ENCODE results near the gene XPC. TPM values are rescaled to one million over a fixed set of nuclear protein-coding genes. Genes with fewer than 3 reads are reported as not detected.

Gene XPC
- polyA plus RNA-seq, 1 donor from 2014 or later, result 21.9 TPM

GRCh38 chr3:14120111-14120920, 58.1 kb downstream of the XPC start:
- no peak overlapping the region for H3K27ac ChIP-seq (ENCODE audit: low read length)
- no peak overlapping the region for H3K4me3 ChIP-seq (ENCODE audit: low read length)
- H3K9ac ChIP-seq (ENCODE audit: low read length), result no peak overlapping the region
- no peaks in the 10 kb centered on the region for H3F3A ChIP-seq (ENCODE audit: insufficient read depth, low read length, poor library complexity, severe bottlenecking)
- no peaks in the 10 kb centered on the region for H3K36me3 ChIP-seq (ENCODE audit: insufficient read depth, low read length)
- H3K9me2 ChIP-seq (ENCODE audit: insufficient read depth, low read length), result no peaks in the 10 kb centered on the region
- no peak for TF ChIP-seq POLR2AphosphoS5 (IDR thresholded peaks at IDR 0.05)
- TF ChIP-seq EZH2 (IDR thresholded peaks at IDR 0.05; ENCODE audit: borderline replicate concordance, insufficient read depth, low read length, poor library complexity, severe bottlenecking), result no peak
- TF ChIP-seq TAF1 (IDR thresholded peaks at IDR 0.05; ENCODE audit: low read depth), result no peak
- no peak for TF ChIP-seq SMC3 (conservative IDR thresholded peaks at IDR 0.05; ENCODE audit: poor library complexity)
- TF ChIP-seq, protein P1, sequence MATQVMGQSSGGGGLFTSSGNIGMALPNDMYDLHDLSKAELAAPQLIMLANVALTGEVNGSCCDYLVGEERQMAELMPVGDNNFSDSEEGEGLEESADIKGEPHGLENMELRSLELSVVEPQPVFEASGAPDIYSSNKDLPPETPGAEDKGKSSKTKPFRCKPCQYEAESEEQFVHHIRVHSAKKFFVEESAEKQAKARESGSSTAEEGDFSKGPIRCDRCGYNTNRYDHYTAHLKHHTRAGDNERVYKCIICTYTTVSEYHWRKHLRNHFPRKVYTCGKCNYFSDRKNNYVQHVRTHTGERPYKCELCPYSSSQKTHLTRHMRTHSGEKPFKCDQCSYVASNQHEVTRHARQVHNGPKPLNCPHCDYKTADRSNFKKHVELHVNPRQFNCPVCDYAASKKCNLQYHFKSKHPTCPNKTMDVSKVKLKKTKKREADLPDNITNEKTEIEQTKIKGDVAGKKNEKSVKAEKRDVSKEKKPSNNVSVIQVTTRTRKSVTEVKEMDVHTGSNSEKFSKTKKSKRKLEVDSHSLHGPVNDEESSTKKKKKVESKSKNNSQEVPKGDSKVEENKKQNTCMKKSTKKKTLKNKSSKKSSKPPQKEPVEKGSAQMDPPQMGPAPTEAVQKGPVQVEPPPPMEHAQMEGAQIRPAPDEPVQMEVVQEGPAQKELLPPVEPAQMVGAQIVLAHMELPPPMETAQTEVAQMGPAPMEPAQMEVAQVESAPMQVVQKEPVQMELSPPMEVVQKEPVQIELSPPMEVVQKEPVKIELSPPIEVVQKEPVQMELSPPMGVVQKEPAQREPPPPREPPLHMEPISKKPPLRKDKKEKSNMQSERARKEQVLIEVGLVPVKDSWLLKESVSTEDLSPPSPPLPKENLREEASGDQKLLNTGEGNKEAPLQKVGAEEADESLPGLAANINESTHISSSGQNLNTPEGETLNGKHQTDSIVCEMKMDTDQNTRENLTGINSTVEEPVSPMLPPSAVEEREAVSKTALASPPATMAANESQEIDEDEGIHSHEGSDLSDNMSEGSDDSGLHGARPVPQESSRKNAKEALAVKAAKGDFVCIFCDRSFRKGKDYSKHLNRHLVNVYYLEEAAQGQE (IDR thresholded peaks at IDR 0.05; ENCODE audit: borderline replicate concordance), result no peak
- no peak for TF ChIP-seq CTCF (IDR thresholded peaks at IDR 0.05; ENCODE audit: poor library complexity, severe bottlenecking)
- no peak for TF ChIP-seq MXI1 (conservative IDR thresholded peaks at IDR 0.05; ENCODE audit: poor library complexity, severe bottlenecking)
- no peak for TF ChIP-seq EP300 (conservative IDR thresholded peaks at IDR 0.05; ENCODE audit: poor library complexity, severe bottlenecking)
- TF ChIP-seq RAD21 (conservative IDR thresholded peaks at IDR 0.05), result no peak
- no peak overlapping the region for H2AFZ ChIP-seq (ENCODE audit: low read depth, low read length)
- H3K9me3 ChIP-seq (ENCODE audit: low read length), result no peaks in the 10 kb centered on the region
- peaks cover 1% of the 10 kb centered on the region for H3K79me2 ChIP-seq (replicated peaks; ENCODE audit: insufficient read depth, low read length)
- no peaks in the 10 kb centered on the region for H4K20me1 ChIP-seq (ENCODE audit: insufficient read depth)
- H3K4me2 ChIP-seq (ENCODE audit: low read length), result no peak overlapping the region
- no peaks in the 10 kb centered on the region for H3K27me3 ChIP-seq (ENCODE audit: insufficient read depth, low read depth, low read length)

DNA sequence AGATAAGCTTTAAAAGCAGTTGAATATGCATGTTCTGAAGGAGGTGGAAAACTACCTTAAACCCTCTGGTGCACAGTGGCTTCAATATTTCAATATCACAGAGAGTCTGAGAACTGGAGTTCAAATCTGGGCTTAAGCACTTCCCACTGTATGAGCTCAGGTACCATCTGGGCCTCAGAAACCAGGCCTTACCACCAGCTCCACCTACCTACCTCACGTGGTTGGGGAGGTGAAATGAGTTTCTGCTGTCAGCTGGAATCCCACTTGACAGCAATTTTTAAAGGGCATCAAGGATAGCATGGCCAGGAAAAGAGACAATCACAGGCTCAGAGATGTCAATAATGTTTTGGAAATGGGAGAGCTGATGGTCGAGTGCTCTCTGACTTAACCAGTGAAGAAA, 58.8 kb downstream of the XPC start:
- Histone ChIP-seq H3K4me3 (ENCODE audit: low read length) (no peak overlapping the region), H3K9ac (ENCODE audit: low read length) (no peak overlapping the region), H3K36me3 (ENCODE audit: insufficient read depth, low read length) (no peaks in the 10 kb centered on the region), H2AFZ (ENCODE audit: low read depth, low read length) (no peak overlapping the region), H3K9me3 (ENCODE audit: low read length) (no peaks in the 10 kb centered on the region), H3K79me2 (replicated peaks; ENCODE audit: insufficient read depth, low read length) (no peaks in the 10 kb centered on the region), H3K27ac (ENCODE audit: low read length) (no peak overlapping the region), H3F3A (ENCODE audit: insufficient read depth, low read length, poor library complexity, severe bottlenecking) (no peaks in the 10 kb centered on the region), H3K9me2 (ENCODE audit: insufficient read depth, low read length) (no peaks in the 10 kb centered on the region), H3K4me2 (ENCODE audit: low read length) (no peak overlapping the region), H4K20me1 (ENCODE audit: insufficient read depth) (no peaks in the 10 kb centered on the region), H3K27me3 (ENCODE audit: insufficient read depth, low read depth, low read length) (no peaks in the 10 kb centered on the region)
- TF ChIP-seq, protein P1 (IDR thresholded peaks at IDR 0.05; ENCODE audit: borderline replicate concordance), result no peak
- TF ChIP-seq MXI1 (conservative IDR thresholded peaks at IDR 0.05; ENCODE audit: poor library complexity, severe bottlenecking), result no peak
- no peak for TF ChIP-seq SMC3 (conservative IDR thresholded peaks at IDR 0.05; ENCODE audit: poor library complexity)
- no peak for TF ChIP-seq EP300 (conservative IDR thresholded peaks at IDR 0.05; ENCODE audit: poor library complexity, severe bottlenecking)
- TF ChIP-seq CTCF (IDR thresholded peaks at IDR 0.05; ENCODE audit: poor library complexity, severe bottlenecking), result no peak
- no peak for TF ChIP-seq TAF1 (IDR thresholded peaks at IDR 0.05; ENCODE audit: low read depth)
- no peak for TF ChIP-seq POLR2AphosphoS5 (IDR thresholded peaks at IDR 0.05)
- TF ChIP-seq EZH2 (IDR thresholded peaks at IDR 0.05; ENCODE audit: borderline replicate concordance, insufficient read depth, low read length, poor library complexity, severe bottlenecking), result no peak
- no peak for TF ChIP-seq RAD21 (conservative IDR thresholded peaks at IDR 0.05)
